Measurements from ENCODE around the gene AVP.
A peak's percentile ranks its signal among the peaks of the same experiment; 100 is the strongest.
"Not testable (repeated sequence)": the region's sequence is repeated elsewhere in the genome, so short reads cannot be mapped to it uniquely, and the experiment has no call there.

The AVP gene

DNA sequence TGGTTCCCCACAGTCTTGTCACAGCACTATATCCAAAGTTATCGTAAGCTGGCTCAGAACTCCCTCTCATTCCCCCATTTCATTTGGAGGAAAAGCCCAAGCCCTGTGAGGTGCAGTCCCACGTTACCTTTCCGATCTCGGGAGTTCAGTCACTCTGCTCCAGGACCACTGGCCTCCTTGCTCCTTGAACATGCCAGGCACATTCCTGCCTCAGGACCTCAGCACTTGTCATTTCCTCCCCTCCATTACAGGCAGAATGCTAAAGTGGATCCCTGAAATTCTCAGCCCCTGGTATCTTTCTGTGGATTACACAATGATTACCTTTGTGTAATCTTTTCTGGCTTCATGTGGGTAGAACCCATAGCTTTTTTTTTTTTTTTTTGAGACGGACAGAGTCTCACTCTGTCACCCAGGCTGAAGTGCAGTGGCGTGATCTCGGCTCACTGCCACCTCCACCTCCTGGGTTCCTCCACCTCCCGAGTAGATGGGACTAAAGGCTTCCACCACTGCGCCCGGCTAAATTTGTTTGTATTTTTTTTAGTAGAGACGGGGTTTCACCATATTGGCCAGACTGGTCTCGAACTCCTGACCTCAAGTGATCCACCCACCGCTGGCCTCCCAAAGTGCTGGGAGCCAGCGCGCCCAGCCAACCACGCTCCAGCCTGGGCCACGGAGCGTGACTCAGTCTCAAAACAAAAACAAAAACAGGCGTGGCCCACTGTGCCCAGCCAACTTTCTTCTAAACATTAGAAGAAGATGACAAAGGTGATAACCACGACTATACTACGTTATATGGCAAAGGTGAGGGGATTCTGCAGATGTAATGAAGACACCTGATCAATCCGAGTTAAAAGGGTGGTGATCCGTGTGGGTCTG is 17.1 kb downstream of the AVP start:
- DNase-seq, result peak in 1 of 10 donors; percentile 64
- intact Hi-C loops (cut with DNase I), result no loop called here

- intact Hi-C loops (cut with DNase I), result not testable (repeated sequence)
- peak in 1 of 10 donors; percentile 6 for DNase-seq
Observed at GRCh38 chr20:3064119-3064518, 20.4 kb downstream of the AVP start.

GRCh38 chr20:3059489-3059888 is 25.0 kb downstream of the AVP start:
- intact Hi-C loops (cut with DNase I), result loop anchor here (10.0 kb wide), 1 partner anchor 255 kb away; no protein-coding TSS in a partner anchor
- peak in 1 of 10 donors; percentile 35 for DNase-seq

GRCh38 chr20:3051385-3052019 is 33.0 kb downstream of the AVP start:
- intact Hi-C loops (cut with DNase I), result loop anchor here (10.0 kb wide), 1 partner anchor 263 kb away; no protein-coding TSS in a partner anchor
- DNase-seq, result no peak

- peak in 1 of 10 donors; percentile 27 for DNase-seq
- intact Hi-C loops (cut with DNase I), result no loop called here
Observed at GRCh38 chr20:3047486-3048419, 36.8 kb downstream of the AVP start.

- intact Hi-C loops (cut with DNase I), result no loop called here
- DNase-seq, result peak in 5 of 10 donors; percentile 26 to 87 (median 36)
Observed at GRCh38 chr20:3046677-3047462, 37.7 kb downstream of the AVP start.

DNA sequence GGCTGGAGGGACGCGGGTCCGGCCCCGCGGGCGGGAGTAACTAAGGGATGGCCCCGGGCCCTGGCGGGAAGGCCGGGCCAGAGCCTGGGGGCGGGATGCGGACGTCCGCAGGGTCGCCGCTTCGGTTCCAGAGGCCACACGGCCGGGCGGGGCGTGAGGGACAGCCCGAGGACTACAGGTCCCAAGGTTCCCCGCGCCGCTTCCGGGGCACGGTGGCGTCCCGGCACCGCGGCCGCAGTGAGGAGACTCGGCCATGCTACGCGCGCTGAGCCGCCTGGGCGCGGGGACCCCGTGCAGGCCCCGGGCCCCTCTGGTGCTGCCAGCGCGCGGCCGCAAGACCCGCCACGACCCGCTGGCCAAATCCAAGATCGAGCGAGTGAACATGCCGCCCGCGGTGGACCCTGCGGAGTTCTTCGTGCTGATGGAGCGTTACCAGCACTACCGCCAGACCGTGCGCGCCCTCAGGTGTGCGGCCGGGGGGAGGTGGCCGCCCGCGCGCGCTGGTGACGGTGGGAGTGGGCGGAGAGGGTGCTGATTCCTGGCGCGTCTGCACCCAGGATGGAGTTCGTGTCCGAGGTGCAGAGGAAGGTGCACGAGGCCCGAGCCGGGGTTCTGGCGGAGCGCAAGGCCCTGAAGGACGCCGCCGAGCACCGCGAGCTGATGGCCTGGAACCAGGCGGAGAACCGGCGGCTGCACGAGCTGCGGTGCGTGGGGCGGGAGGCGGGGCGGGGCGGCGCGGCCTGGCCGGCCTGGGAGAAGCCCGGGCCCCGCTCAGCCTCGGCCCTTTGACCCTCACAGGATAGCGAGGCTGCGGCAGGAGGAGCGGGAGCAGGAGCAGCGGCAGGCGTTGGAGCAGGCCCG is 38.5 kb downstream of the AVP start, which contains the start of gene MRPS26:
TSS of gene MRPS26 (plus strand) at position 237 of the 861 bp plus-strand sequence. CDS start at position 254, 17 bp downstream.
- intact Hi-C loops (cut with DNase I), result no loop called here

GRCh38 chr20:3045042-3045815 is 39.3 kb downstream of the AVP start:
- peak; percentile 42 to 93 (median 77) for DNase-seq
- intact Hi-C loops (cut with DNase I), result no loop called here

More for the DNA sequence above, 38.5 kb downstream of the AVP start, which contains the start of gene MRPS26:
- peak; percentile 79 to 99 (median 90) for DNase-seq

GRCh38 chr20:3044336-3044965 is 40.1 kb downstream of the AVP start:
- DNase-seq, result peak in 1 of 10 donors; percentile 70

DNA sequence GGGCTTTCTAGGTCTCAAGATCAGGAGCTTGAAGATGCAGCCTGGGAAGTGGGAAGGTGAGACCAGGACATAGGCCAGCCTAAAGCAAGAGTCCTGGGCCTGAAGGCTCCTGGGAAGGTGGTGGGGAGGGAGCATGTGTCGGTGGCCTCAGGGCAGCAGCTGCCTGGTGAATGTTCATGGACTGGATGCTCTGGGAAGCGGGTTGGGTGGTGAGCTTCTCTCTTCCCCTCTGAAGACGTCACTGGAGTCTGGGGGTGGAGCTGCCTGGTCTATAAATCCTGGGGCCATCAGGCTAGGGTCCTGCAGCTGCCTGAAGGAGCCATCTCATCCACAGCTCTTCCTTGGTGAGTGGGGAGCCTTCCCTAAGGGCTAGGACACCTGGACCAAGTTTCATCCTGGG is 41.2 kb downstream of the AVP start, which contains the start of gene GNRH2:
TSS of gene GNRH2 (plus strand) at position 301 of the 400 bp plus-strand sequence. CDS start 793 bp downstream, outside the sequence.
- intact Hi-C loops (cut with DNase I), result no loop called here
- peak in 1 of 10 donors; percentile 58 for DNase-seq

More at GRCh38 chr20:3044336-3044965, 40.1 kb downstream of the AVP start:
- intact Hi-C loops (cut with DNase I), result no loop called here

- peak in 1 of 10 donors; percentile 62 for DNase-seq
- intact Hi-C loops (cut with DNase I), result no loop called here
Observed at GRCh38 chr20:3042625-3043024, 41.9 kb downstream of the AVP start.

DNA sequence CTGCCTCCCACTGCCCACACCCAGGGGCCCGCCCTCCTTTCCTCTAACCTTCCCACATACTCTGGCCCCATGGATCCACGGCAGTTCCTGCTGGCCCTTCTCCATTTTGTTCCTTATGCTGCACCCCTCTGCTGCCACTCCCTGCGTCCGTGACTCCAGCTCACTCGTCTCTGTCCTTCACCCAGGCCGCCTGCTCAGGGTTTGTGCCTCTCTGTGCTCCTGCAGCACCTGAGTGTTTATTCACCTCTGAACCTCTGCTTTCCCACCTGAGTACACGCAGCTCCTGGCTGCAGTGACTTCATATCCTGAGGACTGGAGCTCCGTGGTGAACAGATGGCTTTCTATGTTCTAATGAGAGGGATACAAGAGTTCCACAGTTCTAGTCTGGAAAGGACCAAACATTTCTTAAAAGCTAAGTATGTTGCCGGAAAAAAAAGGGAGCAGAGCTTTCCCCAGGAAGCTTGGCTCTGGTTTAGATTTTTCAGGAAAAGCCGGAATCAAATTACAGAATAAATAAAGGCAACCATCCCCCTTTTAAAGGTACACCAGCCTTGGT is 42.6 kb downstream of the AVP start:
- intact Hi-C loops (cut with DNase I), result no loop called here
- DNase-seq, result no peak

- no peak for DNase-seq
- intact Hi-C loops (cut with DNase I), result no loop called here
Observed at GRCh38 chr20:3040086-3040485, 44.4 kb downstream of the AVP start.

GRCh38 chr20:3039426-3039825 is 45.1 kb downstream of the AVP start:
- DNase-seq, result no peak
- intact Hi-C loops (cut with DNase I), result no loop called here

DNA sequence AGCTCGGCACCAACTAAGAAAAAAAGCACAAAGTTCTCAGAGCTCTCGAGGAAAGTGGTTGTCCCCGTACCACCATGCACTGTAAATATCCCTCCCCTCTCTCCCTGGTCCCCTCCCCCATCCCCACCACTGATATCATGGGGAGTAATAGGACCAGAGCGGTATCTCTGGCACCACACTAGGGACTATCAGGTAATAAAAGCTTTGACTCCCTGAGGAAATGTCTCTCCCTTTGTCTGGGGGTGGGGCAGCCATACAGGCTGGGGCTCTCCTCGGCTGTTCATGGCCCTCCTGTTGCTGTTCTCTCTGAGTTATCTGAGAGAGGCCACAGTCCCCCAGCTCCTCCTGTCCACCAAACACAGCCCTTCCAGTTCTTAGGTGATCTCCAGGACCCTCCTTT is 46.1 kb downstream of the AVP start:
- intact Hi-C loops (cut with DNase I), result no loop called here
- DNase-seq, result no peak

GRCh38 chr20:3037654-3038053 is 46.9 kb downstream of the AVP start:
- DNase-seq, result no peak
- intact Hi-C loops (cut with DNase I), result no loop called here

DNA sequence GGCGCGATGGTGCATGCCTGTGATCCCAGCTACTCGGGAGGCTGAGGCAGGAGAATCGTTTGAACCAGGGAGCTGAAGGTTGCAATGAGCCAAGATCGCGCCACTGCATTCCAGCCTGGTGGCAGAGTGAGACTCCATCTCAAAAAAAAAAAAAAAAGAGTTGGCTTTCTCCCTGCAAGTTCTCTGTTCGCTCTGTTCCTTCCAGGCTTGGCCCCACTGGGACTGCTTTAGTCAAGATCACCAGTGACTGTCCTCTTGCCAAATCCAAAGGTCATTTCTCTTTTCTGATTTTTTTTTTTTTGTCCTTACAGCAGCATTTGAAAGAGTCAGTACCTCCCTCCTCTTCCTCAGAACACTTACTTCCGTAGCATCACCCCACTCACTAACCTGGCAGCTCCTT is 51.9 kb downstream of the AVP start:
- no peak for DNase-seq
- intact Hi-C loops (cut with DNase I), result no loop called here
